HT-29 (cell line): Measurements from ENCODE around the gene VWA3A. TPM values are rescaled to one million over a fixed set of nuclear protein-coding genes. Genes with fewer than 3 reads are reported as not detected.
"Not testable (repeated sequence)": the region's sequence is repeated elsewhere in the genome, so short reads cannot be mapped to it uniquely, and the experiment has no call there.

Experiments used
- DNase-seq: peaks from one replicate; pipeline ENCODE4 v3.0.0-alpha.2; 2015; ENCODE audit warnings: low spot score
- total RNA-seq: library from RNA; depleted of rRNA; stranded (reverse); fragments of >200 nt; shearing (Covaris generic); gene quantifications from 2 replicates; pipeline ENCODE4 v1.2.3, GENCODE V29; 2014

Gene VWA3A
- total RNA-seq, 1 experiment from 2014 or later: not detected

GRCh38 chr16:22183901-22184614 lies 91.7 kb downstream of the VWA3A start:
- DNase-seq: no peak

- no peak for DNase-seq
Observed at GRCh38 chr16:22184615-22184968, 92.3 kb downstream of the VWA3A start.

- no peak for DNase-seq
Observed at GRCh38 chr16:22186517-22186916, 94.2 kb downstream of the VWA3A start.

GRCh38 chr16:22188267-22188594 lies 95.9 kb downstream of the VWA3A start:
- DNase-seq: no peak

- DNase-seq: peak; percentile 90
Observed at GRCh38 chr16:22188595-22189442, 96.5 kb downstream of the VWA3A start.

- DNase-seq: no peak
Observed at GRCh38 chr16:22189473-22190080, 97.2 kb downstream of the VWA3A start.

GRCh38 chr16:22190081-22190775 lies 97.9 kb downstream of the VWA3A start:
- DNase-seq: peak; percentile 50

- DNase-seq: peak; percentile 100
Observed at GRCh38 chr16:22190776-22191531, 98.6 kb downstream of the VWA3A start.

- DNase-seq: peak; percentile 63
Observed at GRCh38 chr16:22191532-22192260, 99.4 kb downstream of the VWA3A start.

GRCh38 chr16:22192261-22193062 lies 100.1 kb downstream of the VWA3A start:
- peak; percentile 93 for DNase-seq

GRCh38 chr16:22193063-22193411 lies 100.7 kb downstream of the VWA3A start:
- no peak for DNase-seq

- no peak for DNase-seq
Observed at GRCh38 chr16:22194707-22195444, 102.5 kb downstream of the VWA3A start.

- DNase-seq: no peak
Observed at GRCh38 chr16:22195445-22195694, 103.0 kb downstream of the VWA3A start.

- peak; percentile 97 for DNase-seq
Observed at GRCh38 chr16:22195695-22196558, 103.6 kb downstream of the VWA3A start.

GRCh38 chr16:22196559-22197168 lies 104.3 kb downstream of the VWA3A start:
- not testable (repeated sequence) for DNase-seq

GRCh38 chr16:22198547-22199293 lies 106.4 kb downstream of the VWA3A start:
- DNase-seq: no peak

- no peak for DNase-seq
Observed at GRCh38 chr16:22202261-22202637, 109.9 kb downstream of the VWA3A start.
